CD4-positive, alpha-beta memory T cell (primary cell): ENCODE measurements around the gene CRACR2B. TPM values are rescaled to one million over a fixed set of nuclear protein-coding genes. Genes with fewer than 3 reads are reported as not detected.

ENCODE experiments used
- CTCF ChIA-PET: fragments of 350-600 bp; sonication (Branson Sonifier 250); formaldehyde crosslinking; loops from one replicate; lab custom pipeline; 2021; ENCODE audit warnings: inconsistent platforms; ENCODE audit not compliant: partially characterized antibody; lab: Charles Lee
- POLR2A ChIA-PET: fragments of 350-600 bp; sonication (Branson Sonifier 250); formaldehyde crosslinking; loops from one replicate; lab custom pipeline; 2021; ENCODE audit not compliant: partially characterized antibody; lab: Charles Lee
- DNase-seq, 5 donors: peaks; one replicate each; pipeline versions ENCODE4 v3.0.0 to v3.0.0-alpha.2; 2020 to 2022; ENCODE audit warnings: mixed read lengths in 1 of 5
- H3K27ac ChIP-seq: one replicate; pipeline ENCODE4 v1.7.0; 2013; ENCODE audit warnings: low read depth, low read length
- H3K27me3 ChIP-seq: 2 replicates; pipeline ENCODE4 v1.7.0; 2013; ENCODE audit warnings: mild to moderate bottlenecking, low read length, moderate library complexity; ENCODE audit not compliant: insufficient read depth
- H3K36me3 ChIP-seq: 2 replicates; pipeline ENCODE4 v1.7.0; 2013; ENCODE audit warnings: mild to moderate bottlenecking, low read length, moderate library complexity; ENCODE audit not compliant: insufficient read depth
- H3K4me1 ChIP-seq: 2 replicates; pipeline ENCODE4 v1.7.0; 2013; ENCODE audit warnings: mild to moderate bottlenecking, low read length, moderate library complexity; ENCODE audit not compliant: insufficient read depth
- H3K4me3 ChIP-seq, 2 donors: one replicate each; pipeline ENCODE4 v1.7.0; 2013; ENCODE audit warnings: low read length in 2 of 2, mild to moderate bottlenecking in 1 of 2
- H3K9me3 ChIP-seq, 2 donors: one replicate each; pipeline ENCODE4 v1.7.0; 2013; ENCODE audit warnings: low read length in 2 of 2, control low read depth in 1 of 2; ENCODE audit not compliant: control insufficient read depth in 1 of 2
- H3K27ac Mint-ChIP-seq, 7 donors: one replicate each; pipeline ENCODE4 v1.8.0; 2020 to 2021; ENCODE audit warnings: mixed read lengths in 7 of 7, mild to moderate bottlenecking in 6 of 7, inconsistent platforms in 3 of 7, moderate library complexity in 3 of 7
- H3K27me3 Mint-ChIP-seq, 2 donors: one replicate each; pipeline ENCODE4 v1.8.0; 2020 to 2021; ENCODE audit warnings: mixed read lengths in 2 of 2
- H3K36me3 Mint-ChIP-seq, 2 donors: one replicate each; pipeline ENCODE4 v1.8.0; 2020 to 2021; ENCODE audit warnings: mixed read lengths in 2 of 2, inconsistent platforms in 1 of 2, mild to moderate bottlenecking in 1 of 2
- H3K4me1 Mint-ChIP-seq, 4 donors: one replicate each; pipeline ENCODE4 v1.8.0; 2020 to 2021; ENCODE audit warnings: mixed read lengths in 4 of 4, mild to moderate bottlenecking in 1 of 4
- H3K4me3 Mint-ChIP-seq, 8 donors: one replicate each; pipeline ENCODE4 v1.8.0; 2020 to 2021; ENCODE audit warnings: mixed read lengths in 8 of 8, mild to moderate bottlenecking in 7 of 8, moderate library complexity in 6 of 8, inconsistent platforms in 3 of 8
- H3K9me3 Mint-ChIP-seq, 8 donors: one replicate each; pipeline ENCODE4 v1.8.0; 2020 to 2021; ENCODE audit warnings: mixed read lengths in 8 of 8, mild to moderate bottlenecking in 5 of 8, inconsistent platforms in 3 of 8, moderate library complexity in 1 of 8
- intact Hi-C: fragments of 100-400 bp; cut with micrococcal nuclease; formaldehyde crosslinking; loops from one replicate; pipeline ENCODE4 v1.15.1; 2023
- polyA plus RNA-seq, 2 donors: library from polyadenylated mRNA; unstranded; fragments of 300-500 nt; fragmentation: Illumina TruSeq; gene quantifications; one replicate each; pipeline ENCODE4 v1.2.3, GENCODE V29; 2021
- total RNA-seq, 2 experiments: library from RNA; stranded (reverse); gene quantifications; one replicate each; pipeline ENCODE4 v1.2.3, GENCODE V29; 2021

The CRACR2B gene
- total and polyA plus RNA-seq, 4 experiments from 2014 or later: 0.55 TPM; not detected in 3

DNA sequence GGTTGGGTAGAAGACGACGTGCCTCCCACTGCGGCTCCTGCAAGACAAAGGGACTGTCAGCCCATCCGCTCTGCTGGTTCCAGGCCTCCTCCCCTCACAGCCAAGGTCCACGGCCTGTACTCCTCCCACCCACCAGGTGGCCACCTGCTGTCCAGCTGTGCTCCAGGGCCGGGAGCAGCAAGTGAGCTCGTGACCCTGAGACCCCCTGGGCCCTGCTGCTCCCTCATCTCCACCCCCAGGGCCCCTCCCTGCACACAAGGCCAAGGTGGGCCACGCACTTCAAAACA lies 42.4 kb downstream of the CRACR2B start:
- CTCF ChIA-PET: no interaction called here
- no peak overlapping the region for H3K27ac ChIP-seq

GRCh38 chr11:870418-870817 lies 42.7 kb downstream of the CRACR2B start:
- CTCF ChIA-PET: no interaction called here

More for the DNA sequence above, 42.4 kb downstream of the CRACR2B start:
- no peak overlapping the region for H3K27ac Mint-ChIP-seq
- peaks cover 7 to 8% of the 10 kb centered on the region in 2 donors for H3K36me3 Mint-ChIP-seq
- H3K4me3 Mint-ChIP-seq: no peak overlapping the region
- no peak for DNase-seq
- H3K4me1 Mint-ChIP-seq: no peaks in the 10 kb centered on the region
- Histone ChIP-seq H3K27me3 (no peaks in the 10 kb centered on the region), H3K4me3 (no peak overlapping the region), H3K9me3 (no peaks in the 10 kb centered on the region), H3K36me3 (no peaks in the 10 kb centered on the region), H3K4me1 (no peaks in the 10 kb centered on the region)
- H3K27me3 Mint-ChIP-seq: no peaks in the 10 kb centered on the region
- intact Hi-C loops: no loop called here
- no peaks in the 10 kb centered on the region for H3K9me3 Mint-ChIP-seq
- POLR2A ChIA-PET: no interaction called here

GRCh38 chr11:871472-871871 lies 43.8 kb downstream of the CRACR2B start:
- H3K9me3 ChIP-seq: no peaks in the 10 kb centered on the region
- H3K27me3 Mint-ChIP-seq: no peaks in the 10 kb centered on the region
- H3K4me3 Mint-ChIP-seq: no peak overlapping the region
- H3K27ac ChIP-seq: no peak overlapping the region
- no peaks in the 10 kb centered on the region for H3K36me3 ChIP-seq
- no peaks in the 10 kb centered on the region for H3K9me3 Mint-ChIP-seq
- ChIA-PET POLR2A (no interaction called here), CTCF (interaction anchor here (0.6 kb wide), 1 partner anchor 868 kb away, joined by 3 read pairs; no protein-coding TSS in a partner anchor)
- H3K36me3 Mint-ChIP-seq: peaks cover 12 to 15% of the 10 kb centered on the region in 2 donors
- no peaks in the 10 kb centered on the region for H3K4me1 ChIP-seq
- intact Hi-C loops: no loop called here
- H3K4me1 Mint-ChIP-seq: peaks cover 0 to 2% (median 0%) of the 10 kb centered on the region in 4 donors
- no peak overlapping the region for H3K4me3 ChIP-seq
- no peak for DNase-seq
- H3K27me3 ChIP-seq: no peaks in the 10 kb centered on the region
- H3K27ac Mint-ChIP-seq: no peak overlapping the region

More at GRCh38 chr11:870418-870817, 42.7 kb downstream of the CRACR2B start:
- no peak for DNase-seq
- H3K4me3 ChIP-seq: no peak overlapping the region
- Mint-ChIP-seq H3K4me3 (no peak overlapping the region), H3K27me3 (no peaks in the 10 kb centered on the region), H3K36me3 (peaks cover 8 to 10% of the 10 kb centered on the region in 2 donors), H3K4me1 (no peaks in the 10 kb centered on the region), H3K9me3 (no peaks in the 10 kb centered on the region), H3K27ac (no peak overlapping the region)
- intact Hi-C loops: no loop called here
- no peaks in the 10 kb centered on the region for H3K4me1 ChIP-seq
- no peaks in the 10 kb centered on the region for H3K36me3 ChIP-seq
- no peak overlapping the region for H3K27ac ChIP-seq
- no peaks in the 10 kb centered on the region for H3K27me3 ChIP-seq
- H3K9me3 ChIP-seq: no peaks in the 10 kb centered on the region
- POLR2A ChIA-PET: no interaction called here

- POLR2A ChIA-PET: no interaction called here
- H3K27ac Mint-ChIP-seq: no peak overlapping the region
These were observed 45.1 kb downstream of the CRACR2B start for GRCh38 chr11:872799-873198.

GRCh38 chr11:873706-874105 lies 46.0 kb downstream of the CRACR2B start:
- CTCF ChIA-PET: interaction anchor here (0.5 kb wide), 1 partner anchor 54 kb away, joined by 4 read pairs; no protein-coding TSS in a partner anchor

More at GRCh38 chr11:872799-873198, 45.1 kb downstream of the CRACR2B start:
- H3K27ac ChIP-seq: no peak overlapping the region
- H3K9me3 ChIP-seq: no peaks in the 10 kb centered on the region
- H3K4me1 ChIP-seq: no peaks in the 10 kb centered on the region
- H3K27me3 ChIP-seq: no peaks in the 10 kb centered on the region
- Mint-ChIP-seq H3K27me3 (no peaks in the 10 kb centered on the region), H3K4me1 (peaks cover 0 to 2% (median 0%) of the 10 kb centered on the region in 4 donors), H3K4me3 (no peak overlapping the region), H3K36me3 (peaks cover 12 to 18% of the 10 kb centered on the region in 2 donors), H3K9me3 (no peaks in the 10 kb centered on the region)
- intact Hi-C loops: no loop called here
- CTCF ChIA-PET: interaction anchor here (0.5 kb wide), 1 partner anchor 55 kb away, joined by 4 read pairs; no protein-coding TSS in a partner anchor
- no peak for DNase-seq
- no peaks in the 10 kb centered on the region for H3K36me3 ChIP-seq
- no peak overlapping the region for H3K4me3 ChIP-seq

DNA sequence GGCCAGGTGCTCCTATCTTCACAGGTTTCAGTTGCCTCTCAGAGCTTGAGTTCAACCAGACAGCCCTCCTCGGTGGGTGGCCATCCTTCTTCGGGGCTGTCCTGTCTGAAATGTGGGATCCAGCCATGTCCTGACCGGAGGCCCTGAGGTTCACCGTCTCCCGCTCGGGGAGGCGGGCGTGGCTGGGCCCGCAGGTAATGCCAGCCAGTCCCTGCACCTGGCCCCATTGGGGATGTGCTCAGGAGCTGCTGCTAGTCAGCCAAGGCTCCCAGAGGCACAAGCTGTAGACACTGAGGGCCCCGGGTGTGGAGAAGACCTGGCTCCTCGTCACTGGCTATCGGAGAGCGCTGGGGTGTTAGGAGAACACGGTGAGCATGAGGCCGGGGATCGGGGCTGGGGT lies 47.5 kb downstream of the CRACR2B start:
- intact Hi-C loops: no loop called here
- Histone ChIP-seq H3K4me1 (no peaks in the 10 kb centered on the region), H3K9me3 (no peaks in the 10 kb centered on the region), H3K36me3 (no peaks in the 10 kb centered on the region), H3K4me3 (no peak overlapping the region), H3K27me3 (no peaks in the 10 kb centered on the region), H3K27ac (no peak overlapping the region)
- Mint-ChIP-seq H3K27ac (no peak overlapping the region), H3K27me3 (no peaks in the 10 kb centered on the region), H3K9me3 (no peaks in the 10 kb centered on the region), H3K4me3 (no peak overlapping the region), H3K4me1 (peaks cover 0 to 2% (median 0%) of the 10 kb centered on the region in 4 donors), H3K36me3 (peaks cover 16 to 22% of the 10 kb centered on the region in 2 donors)
- DNase-seq: no peak
- ChIA-PET CTCF (interaction anchor here (0.6 kb wide), 1 partner anchor 190 kb away, joined by 4 read pairs; no protein-coding TSS in a partner anchor), POLR2A (no interaction called here)

More at GRCh38 chr11:873706-874105, 46.0 kb downstream of the CRACR2B start:
- Mint-ChIP-seq H3K9me3 (no peaks in the 10 kb centered on the region), H3K36me3 (peaks cover 12 to 18% of the 10 kb centered on the region in 2 donors), H3K4me1 (peaks cover 0 to 2% (median 0%) of the 10 kb centered on the region in 4 donors), H3K4me3 (no peak overlapping the region), H3K27me3 (no peaks in the 10 kb centered on the region), H3K27ac (peak overlapping the region in 1 of 7 donors; percentile 60)
- POLR2A ChIA-PET: no interaction called here
- H3K27ac ChIP-seq: no peak overlapping the region
- H3K27me3 ChIP-seq: no peaks in the 10 kb centered on the region
- no peaks in the 10 kb centered on the region for H3K4me1 ChIP-seq
- DNase-seq: no peak
- H3K4me3 ChIP-seq: no peak overlapping the region
- intact Hi-C loops: no loop called here
- H3K36me3 ChIP-seq: no peaks in the 10 kb centered on the region
- H3K9me3 ChIP-seq: no peaks in the 10 kb centered on the region

DNA sequence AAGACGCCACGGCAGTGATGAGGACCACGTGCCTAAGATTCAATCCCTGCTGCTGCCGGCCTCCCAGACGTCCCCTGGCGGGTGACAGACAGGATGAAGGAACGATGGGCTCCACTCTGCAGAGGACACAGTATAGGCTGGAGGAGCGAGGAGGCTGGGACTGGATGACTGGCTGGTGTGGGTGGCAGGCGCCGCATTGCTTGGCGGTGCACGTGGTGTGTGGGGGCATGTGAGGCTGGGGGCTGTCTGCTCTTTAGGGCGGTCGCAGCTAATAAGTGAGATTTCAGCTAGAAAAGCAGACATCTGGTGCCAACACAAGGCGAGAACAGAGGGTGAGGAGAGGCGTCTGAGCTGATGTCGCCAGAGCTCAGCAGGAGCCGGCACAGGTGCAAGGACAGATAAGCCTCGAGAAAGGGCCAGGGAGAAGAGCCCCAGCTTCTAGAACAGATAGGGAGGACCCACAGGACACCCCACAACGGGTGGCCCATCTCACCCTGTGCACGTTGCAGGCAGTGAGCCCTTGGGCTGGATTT lies 48.1 kb downstream of the CRACR2B start:
- H3K4me1 Mint-ChIP-seq: peaks cover 0 to 2% (median 0%) of the 10 kb centered on the region in 4 donors
- peak overlapping the region in 1 of 7 donors; percentile 29 for H3K27ac Mint-ChIP-seq
- H3K9me3 Mint-ChIP-seq: no peaks in the 10 kb centered on the region
- no peaks in the 10 kb centered on the region for H3K27me3 Mint-ChIP-seq
- no peak overlapping the region for H3K4me3 ChIP-seq
- DNase-seq: no peak
- ChIA-PET CTCF (no interaction called here), POLR2A (no interaction called here)
- peaks cover 16 to 26% of the 10 kb centered on the region in 2 donors for H3K36me3 Mint-ChIP-seq
- H3K27me3 ChIP-seq: no peaks in the 10 kb centered on the region
- no peak overlapping the region for H3K4me3 Mint-ChIP-seq
- no peaks in the 10 kb centered on the region for H3K36me3 ChIP-seq
- H3K27ac ChIP-seq: no peak overlapping the region
- intact Hi-C loops: no loop called here
- no peaks in the 10 kb centered on the region for H3K9me3 ChIP-seq
- no peaks in the 10 kb centered on the region for H3K4me1 ChIP-seq
